Liver (tissue), 9 donors: Measurements from ENCODE around the gene MEIOB. TPM values are rescaled to one million over a fixed set of nuclear protein-coding genes. Genes with fewer than 3 reads are reported as not detected.

Source experiments
- DNase-seq: peaks from one replicate; pipeline ENCODE4 v3.0.0-alpha.2; 2017; ENCODE audit warnings: low spot score
- H3K27ac ChIP-seq, 2 donors: one replicate each; pipeline ENCODE4 v1.7.0; 2013; ENCODE audit warnings: inconsistent platforms in 2 of 2, low read length in 2 of 2, control low read depth in 1 of 2, low read depth in 1 of 2, mild to moderate bottlenecking in 1 of 2
- H3K27me3 ChIP-seq, 4 donors: one replicate each; pipeline versions ENCODE4 v1.6.1 to v1.7.0; 2013; ENCODE audit warnings: low read length in 3 of 4, inconsistent platforms in 1 of 4, mild to moderate bottlenecking in 1 of 4, moderate library complexity in 1 of 4; ENCODE audit not compliant: control insufficient read depth in 4 of 4, insufficient read depth in 4 of 4
- H3K36me3 ChIP-seq, 4 donors: one replicate each; pipeline versions ENCODE4 v1.6.1 to v1.7.0; 2013; ENCODE audit warnings: low read length in 3 of 4, mild to moderate bottlenecking in 3 of 4, low read depth in 1 of 4, moderate library complexity in 1 of 4; ENCODE audit not compliant: control insufficient read depth in 4 of 4, insufficient read depth in 3 of 4
- H3K4me1 ChIP-seq, 4 donors: one replicate each; pipeline versions ENCODE4 v1.6.1 to v1.7.0; 2013; ENCODE audit warnings: low read length in 3 of 4, mild to moderate bottlenecking in 3 of 4, moderate library complexity in 1 of 4; ENCODE audit not compliant: control insufficient read depth in 4 of 4, insufficient read depth in 4 of 4
- H3K4me3 ChIP-seq, 3 donors: one replicate each; pipeline versions ENCODE4 v1.6.1 to v1.7.0; 2013; ENCODE audit warnings: low read length in 3 of 3, control low read depth in 1 of 3, low read depth in 1 of 3, mild to moderate bottlenecking in 1 of 3
- H3K9ac ChIP-seq, 2 donors: one replicate each; pipeline ENCODE4 v1.7.0; 2013; ENCODE audit warnings: low read length in 2 of 2, mild to moderate bottlenecking in 2 of 2, moderate library complexity in 2 of 2, control low read depth in 1 of 2, low read depth in 1 of 2
- H3K9me3 ChIP-seq, 4 donors: one replicate each; pipeline versions ENCODE4 v1.6.1 to v1.7.0; 2013; ENCODE audit warnings: low read length in 3 of 4; ENCODE audit not compliant: control insufficient read depth in 4 of 4
- EGR1 ChIP-seq, 2 donors: IDR thresholded peaks; 2 replicates each; pipeline ENCODE4 v1.6.1; 2016 to 2018; ENCODE audit warnings: antibody characterized with exemption in 2 of 2, low read depth in 2 of 2
- FOXA1 ChIP-seq: IDR thresholded peaks from 2 replicates; pipeline ENCODE4 v1.6.1; 2016; ENCODE audit warnings: antibody characterized with exemption
- FOXA2 ChIP-seq: IDR thresholded peaks from 2 replicates; pipeline ENCODE4 v1.6.1; 2016; ENCODE audit warnings: antibody characterized with exemption
- GABPA ChIP-seq, 2 donors: IDR thresholded peaks in 1 of 2; conservative IDR thresholded peaks in 1 of 2; 2 replicates each; pipeline ENCODE4 v1.6.1; 2016; ENCODE audit warnings: antibody characterized with exemption in 2 of 2, mild to moderate bottlenecking in 1 of 2, moderate library complexity in 1 of 2
- HNF4A ChIP-seq, 2 donors: conservative IDR thresholded peaks; 2 replicates each; pipeline ENCODE4 v1.6.1; 2016; ENCODE audit warnings: antibody characterized with exemption in 2 of 2, mild to moderate bottlenecking in 2 of 2
- HNF4G ChIP-seq: IDR thresholded peaks from 2 replicates; pipeline ENCODE4 v1.6.1; 2016; ENCODE audit warnings: antibody characterized with exemption
- JUND ChIP-seq, 2 donors: IDR thresholded peaks; 2 replicates each; pipeline ENCODE4 v1.6.1; 2016; ENCODE audit warnings: antibody characterized with exemption in 2 of 2
- NR2F2 ChIP-seq: IDR thresholded peaks from 2 replicates; pipeline ENCODE4 v1.6.1; 2016; ENCODE audit warnings: antibody characterized with exemption
- RAD21 ChIP-seq, 2 donors: IDR thresholded peaks; 2 replicates each; pipeline ENCODE4 v1.6.1; 2016; ENCODE audit warnings: antibody characterized with exemption in 2 of 2, mild to moderate bottlenecking in 2 of 2
- RXRA ChIP-seq, 2 donors: IDR thresholded peaks; 2 replicates each; pipeline ENCODE4 v1.6.1; 2017 to 2018; ENCODE audit warnings: antibody characterized with exemption in 2 of 2, mild to moderate bottlenecking in 1 of 2
- SP1 ChIP-seq: IDR thresholded peaks from 2 replicates; pipeline ENCODE4 v1.6.1; 2018; ENCODE audit warnings: antibody characterized with exemption, mild to moderate bottlenecking
- TAF1 ChIP-seq: conservative IDR thresholded peaks from 2 replicates; pipeline ENCODE4 v1.6.1; 2016; ENCODE audit warnings: antibody characterized with exemption, mild to moderate bottlenecking
- YY1 ChIP-seq: IDR thresholded peaks from 2 replicates; pipeline ENCODE4 v1.6.1; 2016; ENCODE audit warnings: antibody characterized with exemption, mild to moderate bottlenecking
- WGBS: extraction: QIAGEN DNeasy Blood & Tissue Kit; methylation state at CpG from one replicate; pipeline ENCODE4 v1.1.7; 2013; 5-methylcytosine and 5-hydroxymethylcytosine counted together
- polyA plus RNA-seq, 2 donors: library from polyadenylated mRNA; stranded (reverse) in 1 of 2; unstranded in 1 of 2; fragments of 200-250 nt in 1 of 2; fragments of >200 nt in 1 of 2; fragmentation: Nextera tagmentation in 1 of 2; extraction: Ambion mirVana in 1 of 2; gene quantifications; one replicate each; pipeline versions ENCODE4 v1.2.1 to v1.2.3, GENCODE V29; 2013 to 2015
- total RNA-seq, 2 donors: library from RNA; depleted of rRNA; stranded (reverse); fragments of >200 nt; gene quantifications; one replicate each; pipeline ENCODE4 v1.2.3, GENCODE V29; 2014
- TF ChIP-seq, protein P1 (sequence below): IDR thresholded peaks from 2 replicates; pipeline ENCODE4 v1.6.1; 2016; ENCODE audit warnings: antibody characterized with exemption, mild to moderate bottlenecking
- TF ChIP-seq, protein P2 (sequence below): IDR thresholded peaks from 2 replicates; pipeline ENCODE4 v1.6.1; 2016; ENCODE audit warnings: antibody characterized with exemption
- TF ChIP-seq, protein P3 (sequence below): IDR thresholded peaks from 2 replicates; pipeline ENCODE4 v1.6.1; 2016; ENCODE audit warnings: antibody characterized with exemption
- TF ChIP-seq, protein P4 (sequence below): fragments of 150-350 bp; IDR thresholded peaks from 2 replicates; pipeline ENCODE4 v1.5.1; 2017; ENCODE audit warnings: improper control_type of control experiment, low read depth, low read length; ENCODE audit not compliant: missing input control
- donor health status: healthy.
- donor health status: healthy.
- donor health status: healthy.
- donor health status: healthy.
- donor health status: healthy.

Gene MEIOB
- total and polyA plus RNA-seq, 4 donors = 0.33 to 2.2 TPM; not detected in 2

DNA sequence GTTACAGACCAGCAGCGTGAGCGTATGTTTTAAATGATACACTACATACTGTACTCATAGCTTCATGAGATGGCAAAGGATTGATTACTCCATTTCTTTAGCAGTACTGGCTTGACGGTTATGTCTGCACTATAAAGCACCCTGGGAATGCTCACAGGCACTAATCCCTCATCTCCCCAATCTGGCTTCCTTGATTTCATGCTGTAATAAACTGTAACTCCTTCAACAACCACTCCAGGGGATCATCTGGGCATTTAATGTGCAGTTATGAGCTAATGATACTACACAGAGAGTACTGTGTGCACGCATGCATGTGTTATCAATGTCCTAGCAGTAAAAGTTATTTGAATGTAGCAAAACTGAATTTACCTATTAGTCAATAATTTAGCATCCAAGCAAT, 20.2 kb downstream of the MEIOB start:
- H3K9me3 ChIP-seq = no peaks in the 10 kb centered on the region
- H3K9ac ChIP-seq = no peak overlapping the region
- no peaks in the 10 kb centered on the region for H3K27me3 ChIP-seq
- H3K4me1 ChIP-seq = no peaks in the 10 kb centered on the region
- WGBS = 70% methylated on average over 4 of the region's 4 CpGs
- DNase-seq = no peak
- TF ChIP-seq YY1 (no peak), JUND (IDR thresholded peaks at IDR 0.05) (no peak), NR2F2 (no peak), TAF1 (no peak), HNF4A (conservative IDR thresholded peaks at IDR 0.05) (no peak)
- TF ChIP-seq, protein P1, sequence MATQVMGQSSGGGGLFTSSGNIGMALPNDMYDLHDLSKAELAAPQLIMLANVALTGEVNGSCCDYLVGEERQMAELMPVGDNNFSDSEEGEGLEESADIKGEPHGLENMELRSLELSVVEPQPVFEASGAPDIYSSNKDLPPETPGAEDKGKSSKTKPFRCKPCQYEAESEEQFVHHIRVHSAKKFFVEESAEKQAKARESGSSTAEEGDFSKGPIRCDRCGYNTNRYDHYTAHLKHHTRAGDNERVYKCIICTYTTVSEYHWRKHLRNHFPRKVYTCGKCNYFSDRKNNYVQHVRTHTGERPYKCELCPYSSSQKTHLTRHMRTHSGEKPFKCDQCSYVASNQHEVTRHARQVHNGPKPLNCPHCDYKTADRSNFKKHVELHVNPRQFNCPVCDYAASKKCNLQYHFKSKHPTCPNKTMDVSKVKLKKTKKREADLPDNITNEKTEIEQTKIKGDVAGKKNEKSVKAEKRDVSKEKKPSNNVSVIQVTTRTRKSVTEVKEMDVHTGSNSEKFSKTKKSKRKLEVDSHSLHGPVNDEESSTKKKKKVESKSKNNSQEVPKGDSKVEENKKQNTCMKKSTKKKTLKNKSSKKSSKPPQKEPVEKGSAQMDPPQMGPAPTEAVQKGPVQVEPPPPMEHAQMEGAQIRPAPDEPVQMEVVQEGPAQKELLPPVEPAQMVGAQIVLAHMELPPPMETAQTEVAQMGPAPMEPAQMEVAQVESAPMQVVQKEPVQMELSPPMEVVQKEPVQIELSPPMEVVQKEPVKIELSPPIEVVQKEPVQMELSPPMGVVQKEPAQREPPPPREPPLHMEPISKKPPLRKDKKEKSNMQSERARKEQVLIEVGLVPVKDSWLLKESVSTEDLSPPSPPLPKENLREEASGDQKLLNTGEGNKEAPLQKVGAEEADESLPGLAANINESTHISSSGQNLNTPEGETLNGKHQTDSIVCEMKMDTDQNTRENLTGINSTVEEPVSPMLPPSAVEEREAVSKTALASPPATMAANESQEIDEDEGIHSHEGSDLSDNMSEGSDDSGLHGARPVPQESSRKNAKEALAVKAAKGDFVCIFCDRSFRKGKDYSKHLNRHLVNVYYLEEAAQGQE = no peak
- TF ChIP-seq, protein P2, sequence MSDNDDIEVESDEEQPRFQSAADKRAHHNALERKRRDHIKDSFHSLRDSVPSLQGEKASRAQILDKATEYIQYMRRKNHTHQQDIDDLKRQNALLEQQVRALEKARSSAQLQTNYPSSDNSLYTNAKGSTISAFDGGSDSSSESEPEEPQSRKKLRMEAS = no peak
- TF ChIP-seq, protein P3, sequence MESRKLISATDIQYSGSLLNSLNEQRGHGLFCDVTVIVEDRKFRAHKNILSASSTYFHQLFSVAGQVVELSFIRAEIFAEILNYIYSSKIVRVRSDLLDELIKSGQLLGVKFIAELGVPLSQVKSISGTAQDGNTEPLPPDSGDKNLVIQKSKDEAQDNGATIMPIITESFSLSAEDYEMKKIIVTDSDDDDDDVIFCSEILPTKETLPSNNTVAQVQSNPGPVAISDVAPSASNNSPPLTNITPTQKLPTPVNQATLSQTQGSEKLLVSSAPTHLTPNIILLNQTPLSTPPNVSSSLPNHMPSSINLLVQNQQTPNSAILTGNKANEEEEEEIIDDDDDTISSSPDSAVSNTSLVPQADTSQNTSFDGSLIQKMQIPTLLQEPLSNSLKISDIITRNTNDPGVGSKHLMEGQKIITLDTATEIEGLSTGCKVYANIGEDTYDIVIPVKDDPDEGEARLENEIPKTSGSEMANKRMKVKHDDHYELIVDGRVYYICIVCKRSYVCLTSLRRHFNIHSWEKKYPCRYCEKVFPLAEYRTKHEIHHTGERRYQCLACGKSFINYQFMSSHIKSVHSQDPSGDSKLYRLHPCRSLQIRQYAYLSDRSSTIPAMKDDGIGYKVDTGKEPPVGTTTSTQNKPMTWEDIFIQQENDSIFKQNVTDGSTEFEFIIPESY = no peak
- TF ChIP-seq, protein P4, sequence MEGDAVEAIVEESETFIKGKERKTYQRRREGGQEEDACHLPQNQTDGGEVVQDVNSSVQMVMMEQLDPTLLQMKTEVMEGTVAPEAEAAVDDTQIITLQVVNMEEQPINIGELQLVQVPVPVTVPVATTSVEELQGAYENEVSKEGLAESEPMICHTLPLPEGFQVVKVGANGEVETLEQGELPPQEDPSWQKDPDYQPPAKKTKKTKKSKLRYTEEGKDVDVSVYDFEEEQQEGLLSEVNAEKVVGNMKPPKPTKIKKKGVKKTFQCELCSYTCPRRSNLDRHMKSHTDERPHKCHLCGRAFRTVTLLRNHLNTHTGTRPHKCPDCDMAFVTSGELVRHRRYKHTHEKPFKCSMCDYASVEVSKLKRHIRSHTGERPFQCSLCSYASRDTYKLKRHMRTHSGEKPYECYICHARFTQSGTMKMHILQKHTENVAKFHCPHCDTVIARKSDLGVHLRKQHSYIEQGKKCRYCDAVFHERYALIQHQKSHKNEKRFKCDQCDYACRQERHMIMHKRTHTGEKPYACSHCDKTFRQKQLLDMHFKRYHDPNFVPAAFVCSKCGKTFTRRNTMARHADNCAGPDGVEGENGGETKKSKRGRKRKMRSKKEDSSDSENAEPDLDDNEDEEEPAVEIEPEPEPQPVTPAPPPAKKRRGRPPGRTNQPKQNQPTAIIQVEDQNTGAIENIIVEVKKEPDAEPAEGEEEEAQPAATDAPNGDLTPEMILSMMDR = no peak
- H3K36me3 ChIP-seq = no peaks in the 10 kb centered on the region
- no peak overlapping the region for H3K27ac ChIP-seq
- no peak overlapping the region for H3K4me3 ChIP-seq

DNA sequence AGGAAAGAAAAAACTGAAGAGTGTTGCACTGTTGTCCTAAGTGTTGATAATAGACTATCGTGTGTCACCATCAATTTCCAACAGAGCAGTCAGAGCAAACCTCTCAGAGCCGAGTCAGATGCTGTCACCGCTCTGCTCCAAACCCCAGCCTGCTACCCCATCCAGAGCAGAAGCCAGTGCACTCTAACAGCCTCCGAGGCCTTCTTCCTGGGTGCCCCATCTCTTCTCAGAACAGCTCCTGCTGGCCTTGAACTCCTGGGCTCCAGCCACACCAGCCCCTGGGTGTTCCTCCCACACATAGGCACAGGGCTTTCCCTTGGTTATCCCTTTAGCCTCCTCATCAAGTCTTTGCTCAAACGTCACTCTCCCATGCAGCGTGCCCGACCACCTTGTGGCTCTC, 21.0 kb downstream of the MEIOB start:
- Histone ChIP-seq H3K9ac (no peak overlapping the region), H3K4me1 (no peaks in the 10 kb centered on the region), H3K27ac (no peak overlapping the region), H3K9me3 (no peaks in the 10 kb centered on the region), H3K4me3 (no peak overlapping the region), H3K36me3 (no peaks in the 10 kb centered on the region), H3K27me3 (no peaks in the 10 kb centered on the region)
- no peak for DNase-seq
- TF ChIP-seq GABPA (IDR thresholded peaks at IDR 0.05 in 1 of 2, conservative IDR thresholded peaks at IDR 0.05 in 1 of 2) (no peak), JUND (IDR thresholded peaks at IDR 0.05) (no peak), EGR1 (IDR thresholded peaks at IDR 0.05; ENCODE audit: low read depth in 2 of 2) (no peak), FOXA2 (no peak), FOXA1 (no peak), YY1 (no peak), SP1 (no peak), HNF4G (no peak), RXRA (IDR thresholded peaks at IDR 0.05) (no peak), NR2F2 (no peak), RAD21 (IDR thresholded peaks at IDR 0.05) (no peak)
- TF ChIP-seq, protein P2 = no peak
- TF ChIP-seq, protein P4 = no peak
- TF ChIP-seq, protein P3 = no peak
- 90% methylated on average over 7 of the region's 7 CpGs for WGBS
